Measurements from ENCODE around the gene GALNT9.

GALNT9 gene

GRCh38 chr12:132211326-132211725 is 118.1 kb downstream of the GALNT9 start:
- no peak for DNase-seq

GRCh38 chr12:132210223-132211055 is 119.0 kb downstream of the GALNT9 start:
- DNase-seq = no peak

DNA sequence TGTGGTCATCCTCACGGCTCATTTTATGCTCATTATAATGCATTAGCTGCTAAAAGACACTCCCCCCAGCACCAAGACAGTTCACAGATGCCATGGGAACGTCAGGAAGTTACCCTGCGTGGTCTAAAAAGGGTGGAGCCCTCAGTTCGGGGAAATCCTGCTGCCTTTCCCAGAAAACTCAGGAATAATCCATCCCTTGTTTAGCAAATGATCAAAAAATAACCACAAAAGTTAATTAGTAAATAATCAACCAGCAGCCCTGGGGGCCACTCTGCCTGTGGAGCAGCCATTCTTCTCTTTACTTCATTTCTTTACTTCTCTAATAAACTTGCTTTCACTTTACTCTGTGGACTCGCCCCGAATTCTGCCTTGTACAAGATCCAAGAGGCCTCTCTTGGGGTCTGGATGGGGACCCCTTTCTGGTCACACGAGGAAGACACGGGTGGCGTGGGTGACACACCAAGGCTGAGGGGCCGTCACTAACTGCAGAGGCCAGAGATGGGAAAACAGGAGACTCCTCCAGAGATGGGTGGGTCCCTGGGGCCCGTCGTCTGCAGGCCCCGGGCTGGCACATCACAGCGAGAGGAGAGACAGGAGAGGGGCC is 119.7 kb downstream of the GALNT9 start:
- no peak for DNase-seq

- DNase-seq = no peak
Measured at GRCh38 chr12:132208153-132208823, 121.1 kb downstream of the GALNT9 start.

- DNase-seq = no peak
Measured at GRCh38 chr12:132207083-132207775, 122.2 kb downstream of the GALNT9 start.

DNA sequence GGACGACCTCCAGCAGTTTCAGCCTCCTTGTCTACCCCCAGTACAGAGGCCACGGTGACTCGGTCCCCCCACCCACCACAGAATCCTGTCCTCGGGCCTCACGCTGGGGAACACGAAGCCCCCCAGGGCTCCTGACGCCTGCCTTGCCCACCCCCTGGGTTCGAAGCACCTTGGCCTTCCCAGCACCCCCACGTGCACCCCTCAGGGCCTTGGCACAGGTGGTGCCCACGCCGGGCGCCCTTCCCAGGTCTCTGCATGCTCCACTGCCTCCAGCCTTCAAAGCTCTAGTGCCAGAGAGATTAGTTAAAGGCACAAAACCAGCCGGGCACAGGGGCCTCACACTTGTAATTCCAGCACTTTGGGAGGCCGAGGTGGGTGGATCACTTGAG is 123.3 kb downstream of the GALNT9 start:
- DNase-seq = no peak

- no peak for DNase-seq
Measured at GRCh38 chr12:132205271-132206045, 123.9 kb downstream of the GALNT9 start.

DNA sequence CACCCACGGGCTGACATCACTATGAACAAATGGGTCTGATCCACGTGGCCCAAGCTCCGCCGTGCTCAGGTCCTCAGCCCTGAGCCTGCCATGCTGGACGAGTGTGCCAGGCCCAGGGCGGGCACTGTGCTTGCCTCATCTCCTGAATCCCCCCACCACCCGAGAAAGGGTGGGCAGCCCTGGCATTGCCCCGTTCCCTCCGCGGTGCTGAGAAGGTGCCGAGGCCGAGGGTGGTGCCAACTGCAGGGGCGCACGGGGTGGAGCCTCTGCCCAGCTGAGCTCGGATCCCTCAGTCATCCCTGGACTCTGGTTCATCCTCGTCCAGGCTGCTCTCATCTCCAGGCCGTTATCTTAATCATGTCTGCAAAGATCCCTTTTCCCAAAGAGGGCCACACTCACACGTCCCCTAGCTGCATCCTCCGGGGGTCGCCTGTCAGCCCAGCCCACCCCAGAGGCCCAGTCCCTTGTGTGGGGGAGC is 124.6 kb downstream of the GALNT9 start:
- no peak for DNase-seq

GRCh38 chr12:132204063-132204792 is 125.2 kb downstream of the GALNT9 start:
- DNase-seq = no peak

- DNase-seq = no peak
Measured at GRCh38 chr12:132202929-132203721, 126.3 kb downstream of the GALNT9 start.

DNA sequence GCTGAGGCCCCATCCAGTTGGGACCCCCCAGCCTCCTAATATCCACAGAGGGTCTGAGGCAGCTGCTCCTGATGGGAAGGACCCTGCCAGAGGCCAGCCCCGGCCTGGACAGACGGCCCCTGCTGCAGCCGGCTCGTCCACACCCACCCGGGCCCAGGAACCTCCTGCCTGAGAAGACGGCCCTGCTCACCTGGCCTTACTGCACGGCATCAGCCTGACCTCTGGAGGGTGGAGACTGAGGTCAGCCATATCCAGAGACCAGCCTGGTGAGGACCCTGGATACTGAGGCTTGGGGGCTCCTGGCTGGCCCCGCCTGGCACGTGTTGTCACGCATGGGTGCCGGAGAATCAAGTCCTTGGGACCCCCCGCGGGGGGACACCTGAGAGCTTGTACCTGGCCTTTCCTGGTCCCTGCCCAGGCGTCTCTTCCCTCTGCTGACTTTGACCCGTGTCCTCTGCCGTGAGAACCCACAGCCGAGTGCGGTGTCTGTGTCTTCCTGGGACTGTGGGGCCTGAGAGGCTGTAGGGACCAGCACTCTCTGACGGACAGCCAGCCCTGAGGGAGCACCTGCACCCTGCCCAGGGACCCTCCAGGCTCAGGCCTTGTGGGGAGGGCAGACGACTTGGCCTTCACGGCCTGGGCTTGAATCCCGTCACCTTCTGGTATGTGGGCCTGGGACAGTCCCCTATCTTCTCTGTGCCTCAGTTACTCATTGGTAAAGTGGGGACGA is 127.8 kb downstream of the GALNT9 start:
- no peak for DNase-seq

DNA sequence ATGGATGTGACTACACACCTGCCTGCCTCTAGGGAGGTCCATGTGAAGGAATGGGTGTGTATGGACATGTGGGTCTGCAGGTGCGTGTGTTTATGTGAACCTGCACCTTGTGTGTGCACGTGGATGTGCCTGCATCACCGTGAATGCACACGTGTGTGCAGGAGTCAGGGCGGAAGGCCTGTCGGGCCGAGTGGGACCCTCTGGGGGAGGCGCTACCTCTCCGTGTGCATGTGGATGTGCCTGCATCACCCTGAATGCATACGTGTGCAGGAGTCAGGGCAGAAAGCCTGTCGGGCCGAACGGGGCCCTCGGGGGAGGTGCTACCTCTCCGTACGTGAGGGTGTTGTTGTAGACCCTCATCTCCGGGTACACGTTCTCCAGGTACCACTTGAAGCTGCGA is 128.6 kb downstream of the GALNT9 start:
- DNase-seq = no peak

DNA sequence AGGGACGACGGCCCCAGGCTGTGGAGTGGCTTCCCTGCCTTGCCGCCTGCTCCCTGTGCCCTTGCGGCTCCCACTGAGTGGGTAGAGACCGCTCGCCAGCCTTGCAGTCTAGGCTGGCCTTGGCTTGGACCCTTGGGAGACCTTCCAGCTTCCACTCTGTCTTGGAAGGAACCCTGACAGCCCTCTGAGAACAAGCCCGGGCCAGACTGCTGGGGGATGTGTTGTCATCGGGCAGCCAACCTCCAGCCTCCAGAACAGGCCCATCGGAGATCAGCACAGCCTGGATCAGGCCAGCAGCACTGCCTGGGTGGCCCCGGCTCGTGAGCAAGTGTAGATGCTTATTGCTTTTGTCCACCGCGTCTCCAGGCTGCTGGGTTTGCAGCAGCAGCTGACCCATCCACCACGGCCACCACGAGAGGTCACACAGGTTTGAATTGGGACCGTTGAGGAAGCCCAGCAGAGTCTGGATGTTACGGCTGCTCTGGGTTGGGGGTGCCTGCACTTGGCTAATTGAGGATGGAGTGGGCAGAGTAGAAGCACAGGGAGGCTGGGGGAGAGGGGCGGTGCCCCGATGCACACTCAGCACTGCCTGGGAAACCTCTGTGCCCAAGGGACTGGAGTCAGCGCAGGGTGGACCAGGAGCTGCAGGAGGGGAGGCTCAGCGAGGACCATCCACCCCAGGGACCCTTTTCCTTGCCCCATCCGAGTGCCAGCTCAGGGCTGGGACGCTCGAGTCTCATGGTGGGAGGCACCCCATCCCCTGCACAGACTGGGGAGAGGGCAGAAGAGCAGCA is 129.7 kb downstream of the GALNT9 start:
- DNase-seq = no peak

DNA sequence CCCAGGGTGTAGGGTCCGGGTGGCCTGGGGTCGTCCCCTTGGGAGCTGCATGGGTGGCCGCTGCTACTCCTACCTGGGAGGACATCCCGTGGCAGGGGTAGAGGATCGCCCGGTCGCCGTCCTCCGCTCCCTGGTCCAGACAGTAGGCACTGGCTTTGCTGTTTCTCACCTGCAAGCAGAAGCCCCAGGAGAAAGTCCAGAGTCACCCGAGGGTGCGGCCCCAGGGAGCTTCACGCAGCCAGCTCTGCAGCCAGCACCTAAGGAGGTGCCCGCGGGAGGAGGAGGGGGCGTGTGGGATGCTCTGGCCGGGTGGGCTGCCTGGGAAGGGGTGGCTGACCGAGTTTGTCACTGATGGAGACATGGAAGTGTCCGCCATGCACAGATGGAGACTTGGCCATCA is 130.3 kb downstream of the GALNT9 start:
- no peak for DNase-seq

GRCh38 chr12:132197581-132198354 is 131.6 kb downstream of the GALNT9 start:
- DNase-seq = no peak

GRCh38 chr12:132196873-132197390 is 132.5 kb downstream of the GALNT9 start:
- DNase-seq = no peak

GRCh38 chr12:132196038-132196872 is 133.1 kb downstream of the GALNT9 start:
- DNase-seq = no peak

Data from OCI-M1 (cell line).